ENCODE results near the gene FBLN1.

FBLN1 gene

GRCh38 chr22:45579806-45580725 lies 77.4 kb downstream of the FBLN1 start:
- in situ Hi-C loops (cut with MboI; ENCODE audit: low sequenced_read_pairs, unreplicated experiment): loop anchor here (5.0 kb wide), 1 partner anchor 387 kb away; no protein-coding TSS in a partner anchor
- no peak for DNase-seq (ENCODE audit: low spot score)
- TF ChIP-seq CTCF (IDR thresholded peaks at IDR 0.05; ENCODE audit: borderline replicate concordance, control extremely low read depth, extremely low read depth, insufficient read depth, missing control alignments): no peak

DNA sequence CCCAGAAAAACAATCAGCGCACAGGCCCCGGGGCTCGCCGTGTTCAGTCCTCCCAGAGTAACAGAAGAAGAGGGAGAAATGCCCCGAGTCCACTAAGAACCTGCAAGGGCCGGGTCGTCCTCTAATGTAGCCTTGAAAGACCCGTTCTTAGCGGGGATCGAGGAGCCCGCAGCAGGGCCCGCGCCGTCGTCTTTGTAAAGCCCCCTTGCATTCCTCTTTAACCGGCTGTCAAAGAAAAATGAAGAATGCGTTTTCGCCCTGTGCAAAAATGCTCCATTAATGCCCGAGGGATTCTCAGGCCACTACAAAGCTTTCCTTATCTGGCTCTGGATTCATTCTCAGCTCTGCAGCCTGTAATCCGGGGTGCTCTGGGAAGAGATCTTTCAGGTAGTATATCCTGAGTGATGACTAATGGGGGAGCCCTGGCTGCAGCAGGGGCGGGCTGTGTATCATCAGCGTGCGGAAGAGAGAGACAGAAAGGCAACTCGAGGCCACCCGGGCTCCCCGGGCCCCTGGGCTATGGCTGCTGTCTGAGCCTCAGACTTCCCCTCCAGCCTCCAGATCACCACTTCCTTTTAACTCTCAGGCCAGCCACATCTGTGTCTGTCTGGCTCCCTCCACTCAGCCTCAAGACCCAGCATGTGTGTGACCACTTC lies 78.2 kb downstream of the FBLN1 start:
- no peak for TF ChIP-seq CTCF (IDR thresholded peaks at IDR 0.05; ENCODE audit: borderline replicate concordance, control extremely low read depth, extremely low read depth, insufficient read depth, missing control alignments)
- no peak for DNase-seq (ENCODE audit: low spot score)
- in situ Hi-C loops (cut with MboI; ENCODE audit: low sequenced_read_pairs, unreplicated experiment): no loop called here

GRCh38 chr22:45581549-45582080 lies 78.9 kb downstream of the FBLN1 start:
- no peak for DNase-seq (ENCODE audit: low spot score)
- in situ Hi-C loops (cut with MboI; ENCODE audit: low sequenced_read_pairs, unreplicated experiment): no loop called here
- no peak for TF ChIP-seq CTCF (IDR thresholded peaks at IDR 0.05; ENCODE audit: borderline replicate concordance, control extremely low read depth, extremely low read depth, insufficient read depth, missing control alignments)

- no peak for TF ChIP-seq CTCF (IDR thresholded peaks at IDR 0.05; ENCODE audit: borderline replicate concordance, control extremely low read depth, extremely low read depth, insufficient read depth, missing control alignments)
- no peak for DNase-seq (ENCODE audit: low spot score)
- in situ Hi-C loops (cut with MboI; ENCODE audit: low sequenced_read_pairs, unreplicated experiment): no loop called here
Measured at GRCh38 chr22:45582236-45582954, 79.7 kb downstream of the FBLN1 start.

GRCh38 chr22:45582955-45583320 lies 80.3 kb downstream of the FBLN1 start:
- in situ Hi-C loops (cut with MboI; ENCODE audit: low sequenced_read_pairs, unreplicated experiment): no loop called here

More at GRCh38 chr22:45582955-45583320, 80.3 kb downstream of the FBLN1 start:
- no peak for DNase-seq (ENCODE audit: low spot score)
- no peak for TF ChIP-seq CTCF (IDR thresholded peaks at IDR 0.05; ENCODE audit: borderline replicate concordance, control extremely low read depth, extremely low read depth, insufficient read depth, missing control alignments)
